DMS153 treated with DMSO at 0.1 percent for 48 hours (cell line): Measurements from ENCODE around the gene NPAS1.
"Not testable (repeated sequence)": the region's sequence is repeated elsewhere in the genome, so short reads cannot be mapped to it uniquely, and the experiment has no call there.

Source experiments
- DNase-seq: peaks from one replicate; lab custom pipeline; 2025; ENCODE audit not compliant: unreplicated experiment; lab: John Stamatoyannopoulos, UW

Gene NPAS1

GRCh38 chr19:47074621-47075020, 55.0 kb downstream of the NPAS1 start:
- DNase-seq = no peak

DNA sequence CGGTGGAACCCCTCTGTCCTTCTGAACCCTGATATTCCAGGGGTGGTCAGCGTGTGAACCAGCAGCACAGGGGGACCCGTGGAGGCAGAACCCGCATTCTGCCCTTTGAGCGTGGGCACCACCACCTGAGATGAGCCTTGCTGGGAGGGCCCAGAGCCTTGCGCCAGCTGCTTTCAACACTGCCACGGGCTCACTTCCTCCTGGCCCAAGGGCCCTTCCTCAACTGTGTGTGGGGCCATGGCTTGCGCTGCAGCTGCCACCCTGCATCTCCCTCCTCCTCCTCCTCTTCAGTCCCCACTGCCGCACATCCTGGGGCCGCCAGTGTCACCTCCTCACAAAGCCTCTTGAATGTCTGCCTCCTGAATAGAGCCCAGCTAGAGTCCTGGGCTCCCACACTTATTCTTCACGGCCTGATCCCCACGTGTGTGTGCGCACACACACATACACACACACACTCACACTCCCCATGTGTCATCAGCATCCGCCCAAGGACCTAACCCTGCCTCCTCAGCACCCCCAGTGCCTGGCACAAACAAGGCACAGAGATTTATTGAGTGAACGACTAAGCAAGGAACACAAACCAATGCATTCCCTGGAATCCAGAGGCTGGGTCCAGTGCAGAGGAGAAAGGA, 55.7 kb downstream of the NPAS1 start:
- DNase-seq = no peak

DNA sequence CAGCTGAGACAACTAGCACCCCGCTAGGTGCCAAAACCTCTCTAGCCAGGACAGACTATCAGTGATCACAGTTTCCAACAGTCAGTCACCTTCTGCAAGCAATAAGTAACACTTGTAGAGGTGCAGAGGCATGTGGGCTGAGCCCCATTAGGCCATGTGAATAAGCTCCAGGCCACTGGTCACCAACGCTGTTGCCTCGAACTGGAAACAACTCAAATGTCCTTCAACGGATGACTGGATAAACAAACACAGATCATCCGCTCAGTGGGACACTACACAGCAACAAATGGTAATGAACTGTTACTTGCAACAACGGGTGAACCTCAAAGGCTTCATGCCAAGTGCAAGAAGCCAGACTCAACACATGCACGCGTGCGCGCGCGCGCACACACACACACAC, 56.3 kb downstream of the NPAS1 start:
- DNase-seq = no peak

GRCh38 chr19:47078351-47078750, 58.7 kb downstream of the NPAS1 start:
- not testable (repeated sequence) for DNase-seq

DNA sequence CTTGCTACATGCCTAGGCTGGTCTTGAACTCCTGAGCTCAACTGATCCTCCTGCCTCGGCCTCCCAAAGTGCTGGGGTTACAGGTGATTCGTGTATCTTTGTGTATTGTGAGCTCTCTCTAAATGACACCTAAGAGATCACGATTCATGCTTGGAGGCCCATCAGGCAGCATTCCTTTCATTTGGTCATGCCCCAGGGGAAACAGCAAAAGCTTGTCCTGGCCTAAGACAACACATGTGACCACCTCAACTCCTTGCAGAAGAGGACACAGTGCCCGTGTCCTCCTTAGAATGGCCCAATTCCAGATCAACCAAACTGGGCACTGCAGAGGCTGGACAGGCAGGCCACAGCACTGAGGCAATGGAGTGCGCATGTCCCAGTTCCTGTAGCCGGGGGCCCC, 61.5 kb downstream of the NPAS1 start:
- DNase-seq = no peak

DNA sequence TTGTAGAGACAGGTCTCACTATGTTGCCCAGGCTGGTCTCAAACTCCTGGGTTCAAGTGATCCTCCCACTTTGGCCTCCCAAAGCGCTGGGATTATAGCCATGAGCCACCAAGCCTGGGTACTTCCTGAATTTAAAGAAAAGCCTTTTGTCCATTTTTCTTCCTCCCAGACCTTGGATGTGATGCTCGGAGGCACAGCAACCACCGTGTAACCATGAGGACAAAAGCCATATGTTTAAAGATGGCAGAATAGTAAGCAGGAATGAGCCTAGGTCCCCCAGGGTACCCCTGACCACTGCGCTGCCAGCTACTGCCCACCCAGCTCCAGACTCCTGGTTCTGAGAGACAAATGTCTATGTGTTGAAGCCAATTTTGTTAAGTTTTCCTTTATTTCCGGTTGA, 62.9 kb downstream of the NPAS1 start:
- DNase-seq = no peak

DNA sequence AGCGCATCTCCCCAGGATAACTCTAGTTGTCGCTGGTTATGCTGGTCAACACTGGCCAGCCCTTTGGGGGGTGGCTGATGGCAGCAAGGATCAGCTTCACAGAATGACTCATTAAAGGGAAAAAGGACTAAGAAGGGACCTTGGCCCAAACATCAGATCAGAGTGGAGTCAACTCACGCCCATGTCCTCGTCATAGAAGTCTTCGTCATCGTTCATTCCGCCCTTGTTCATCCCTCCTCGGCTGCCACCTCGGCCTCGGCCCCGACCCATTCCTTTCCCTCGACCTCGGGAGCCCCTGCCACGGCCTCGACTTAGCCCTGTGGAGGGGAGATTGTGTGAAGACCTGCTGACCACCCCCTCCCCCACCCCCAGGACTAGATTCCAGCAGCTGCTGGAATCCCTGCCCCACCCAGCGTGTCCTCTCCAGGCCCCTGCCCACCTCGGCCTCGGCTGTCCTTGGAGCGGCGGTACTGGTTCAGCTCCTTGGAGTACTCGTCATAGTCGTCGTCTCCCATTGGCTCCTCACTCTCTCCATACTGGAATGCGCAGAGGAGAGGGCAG, 65.3 kb downstream of the NPAS1 start:
- no peak for DNase-seq

- DNase-seq = no peak
Observed at GRCh38 chr19:47086280-47086679, 66.6 kb downstream of the NPAS1 start.

DNA sequence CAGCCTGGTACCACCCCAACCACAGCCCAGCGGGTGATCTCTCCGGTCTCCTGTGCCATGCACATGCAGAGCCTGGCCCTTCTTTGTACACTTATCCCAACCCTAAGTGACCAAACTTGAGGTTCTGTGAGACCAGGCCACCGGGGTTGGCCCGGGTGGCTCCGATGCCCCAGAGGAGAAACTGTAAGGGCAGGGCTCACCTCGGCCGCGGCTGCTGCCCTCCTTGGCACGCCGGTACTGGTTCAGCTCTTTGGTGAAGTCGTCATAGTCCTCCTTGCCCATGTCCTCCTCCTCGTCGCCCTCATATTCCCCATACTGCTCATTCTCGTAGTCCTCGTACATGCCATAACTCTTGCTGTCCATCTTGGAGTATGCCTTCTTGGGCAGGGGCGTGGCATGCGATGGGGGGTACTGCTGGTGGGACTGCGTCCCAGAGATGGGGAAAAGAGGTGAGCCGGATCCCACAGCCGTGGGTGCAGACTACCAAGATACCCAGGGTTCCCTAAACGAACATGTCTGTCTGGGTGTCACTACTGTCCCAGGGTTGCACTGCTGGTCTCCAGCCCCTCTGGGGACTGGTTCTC, 70.2 kb downstream of the NPAS1 start:
- no peak for DNase-seq

- no peak for DNase-seq
Observed at GRCh38 chr19:47093254-47093653, 73.6 kb downstream of the NPAS1 start.

GRCh38 chr19:47093841-47094240, 74.2 kb downstream of the NPAS1 start:
- no peak for DNase-seq

DNA sequence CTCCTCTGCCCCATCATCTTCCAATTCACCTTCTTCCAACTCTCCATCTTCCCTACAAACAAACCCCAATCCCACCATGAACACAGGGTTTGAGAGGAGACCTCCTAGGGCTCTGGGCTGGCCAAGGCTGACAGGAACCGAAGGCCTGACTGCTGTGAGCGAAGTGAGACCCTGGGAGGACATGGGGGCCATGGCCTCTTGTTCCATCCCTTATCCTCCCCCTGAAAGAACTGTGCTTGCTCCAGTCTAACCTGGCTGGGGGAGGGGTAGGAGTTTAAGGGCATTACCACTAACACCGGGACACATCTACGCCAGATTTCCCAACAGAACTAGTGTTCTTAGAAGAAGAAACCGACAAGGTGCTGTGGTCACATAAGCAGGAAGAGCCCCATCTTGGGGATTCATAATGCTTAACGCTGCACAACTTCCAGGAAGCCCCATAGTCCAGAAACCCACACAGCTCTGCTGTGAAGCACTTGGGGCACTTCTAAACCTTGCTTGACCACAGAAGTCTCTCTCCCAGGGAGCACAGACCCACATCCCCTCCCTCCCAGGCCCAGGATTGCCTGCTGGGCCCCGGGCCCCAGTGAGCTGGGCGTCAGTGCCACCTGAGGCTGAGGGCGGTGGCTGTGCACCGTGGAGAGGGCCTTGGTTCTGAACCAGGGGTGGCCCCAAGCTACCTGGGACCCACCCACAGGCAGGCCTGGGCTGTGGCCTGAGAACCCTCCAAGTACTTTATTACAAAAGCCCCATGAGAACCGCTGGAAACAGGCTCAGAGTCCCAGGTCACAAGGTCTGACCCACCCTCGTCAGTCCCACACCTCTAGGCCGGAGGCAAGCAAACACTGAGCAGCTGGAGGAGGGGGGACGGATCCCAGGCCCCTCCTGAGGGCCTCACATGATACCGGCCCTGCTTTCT, 75.2 kb downstream of the NPAS1 start:
- no peak for DNase-seq
